Mucosa of gallbladder (tissue), 1 donor: ENCODE data around the gene LEP. TPM values are rescaled to one million over a fixed set of nuclear protein-coding genes. Genes with fewer than 3 reads are reported as not detected.

ENCODE experiments used
- DNase-seq: peaks from one replicate; pipeline ENCODE4 v3.0.0-alpha.2; 2020; ENCODE audit warnings: low spot score
- total RNA-seq: library from RNA; stranded (reverse); gene quantifications from one replicate; pipeline ENCODE4 v1.2.1, GENCODE V29; 2021
- donor health status: DM: no; HTN: no; CAD: no.

Gene LEP
- total RNA-seq, 1 donor from 2014 or later, result not detected

DNA sequence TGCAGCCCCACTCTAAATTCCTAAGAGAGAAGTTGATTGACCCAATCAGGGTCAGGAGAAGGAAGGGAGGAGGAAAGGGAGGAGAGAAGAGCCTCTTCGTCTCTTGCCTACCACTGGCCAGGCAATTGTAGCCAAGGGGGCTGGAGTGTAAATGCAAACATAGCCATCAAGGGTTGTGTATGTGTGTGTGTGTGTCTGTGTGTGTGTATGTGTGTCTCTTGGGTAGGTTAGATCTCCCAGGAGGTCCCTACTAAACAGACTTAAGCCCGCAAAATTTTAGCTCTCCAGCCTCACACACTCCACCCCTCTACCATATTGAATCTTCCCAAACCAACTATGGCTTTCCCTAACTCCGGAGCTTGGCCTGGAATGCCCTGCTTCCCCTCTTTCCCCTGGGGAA, 3.8 kb downstream of the LEP start:
- no peak for DNase-seq

DNA sequence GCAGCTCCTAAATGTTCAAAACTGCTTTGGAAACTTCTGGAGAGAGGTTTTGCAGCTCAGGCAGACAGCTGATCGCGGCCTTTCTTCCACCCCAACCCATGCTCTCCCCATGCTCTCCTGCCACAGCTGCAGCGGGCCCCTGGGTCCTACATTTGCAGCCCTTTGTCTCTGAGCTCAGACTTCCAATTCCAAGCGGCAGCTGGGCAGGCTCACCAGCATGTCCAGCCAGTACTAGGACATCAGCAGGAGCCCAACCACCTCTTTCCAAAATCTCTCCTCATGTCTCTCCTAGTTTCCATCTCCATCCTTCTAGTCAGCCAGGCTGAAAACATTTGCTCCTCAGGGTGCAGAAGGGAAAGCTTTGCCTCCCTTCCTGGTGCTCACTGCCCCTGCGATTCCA, 6.0 kb downstream of the LEP start:
- no peak for DNase-seq

DNA sequence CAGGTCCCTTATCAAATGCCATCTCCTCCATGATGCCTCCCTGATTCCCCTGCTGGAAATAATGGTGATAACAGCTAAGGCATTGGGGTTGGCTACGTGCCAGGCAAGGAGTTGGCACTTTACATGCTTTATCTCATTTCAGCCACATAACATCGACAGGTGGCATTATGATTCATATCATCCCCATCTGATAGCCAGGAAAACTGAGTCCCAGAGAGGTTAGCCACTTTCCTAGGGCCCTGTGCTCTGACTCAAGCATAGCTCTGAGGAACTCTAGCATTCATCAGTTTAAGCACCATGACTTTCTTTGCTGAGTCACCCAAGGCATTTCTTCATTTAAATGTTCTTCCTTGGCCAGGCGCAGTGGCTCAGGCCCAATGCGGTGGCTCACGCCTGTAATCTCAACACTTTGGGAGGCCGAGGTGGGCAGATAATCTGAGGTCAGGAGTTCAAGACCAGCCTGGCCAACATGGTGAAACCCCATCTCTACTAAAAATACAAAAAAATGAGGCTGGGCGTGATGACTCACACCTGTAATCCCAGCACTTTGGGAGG, 6.6 kb downstream of the LEP start:
- no peak for DNase-seq

DNA sequence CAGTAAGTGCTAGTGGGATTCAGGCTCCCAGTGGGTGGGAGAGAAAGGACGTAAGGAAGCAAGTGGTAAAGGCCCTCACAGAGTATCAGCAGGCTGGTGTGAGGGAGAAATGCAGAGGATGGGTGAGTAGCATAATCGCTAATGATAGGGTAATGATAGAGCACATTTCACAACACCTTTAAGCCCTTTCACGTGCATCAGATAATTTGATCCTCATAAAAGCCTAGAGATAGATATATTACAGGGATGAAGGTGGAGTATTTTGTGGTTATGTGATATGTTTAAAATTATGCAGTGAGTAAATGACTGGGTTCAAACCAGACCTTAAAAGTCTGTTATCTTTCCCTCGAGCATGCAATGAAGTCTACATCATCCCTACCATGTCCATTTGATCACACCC, 10.3 kb downstream of the LEP start:
- DNase-seq, result no peak

DNA sequence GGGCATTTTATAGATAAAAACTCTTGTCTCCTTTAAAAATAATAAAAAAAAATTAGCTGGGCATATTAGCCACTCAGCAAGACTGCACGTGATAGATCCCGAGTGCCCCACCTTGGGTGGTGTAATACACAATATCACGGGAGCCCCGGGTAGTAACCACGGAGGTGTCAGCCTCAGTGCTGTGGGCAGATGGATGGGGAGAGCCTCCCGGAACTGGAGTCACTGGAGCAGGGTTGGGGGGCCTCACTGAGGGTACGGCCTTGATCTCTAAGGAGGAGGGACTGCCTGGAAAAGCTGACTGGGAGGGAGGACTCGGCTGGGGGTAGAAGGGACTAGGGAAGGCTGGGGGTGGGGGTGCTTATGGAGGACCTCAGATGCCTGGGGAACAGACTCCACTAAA, 12.6 kb downstream of the LEP start:
- DNase-seq, result no peak

DNA sequence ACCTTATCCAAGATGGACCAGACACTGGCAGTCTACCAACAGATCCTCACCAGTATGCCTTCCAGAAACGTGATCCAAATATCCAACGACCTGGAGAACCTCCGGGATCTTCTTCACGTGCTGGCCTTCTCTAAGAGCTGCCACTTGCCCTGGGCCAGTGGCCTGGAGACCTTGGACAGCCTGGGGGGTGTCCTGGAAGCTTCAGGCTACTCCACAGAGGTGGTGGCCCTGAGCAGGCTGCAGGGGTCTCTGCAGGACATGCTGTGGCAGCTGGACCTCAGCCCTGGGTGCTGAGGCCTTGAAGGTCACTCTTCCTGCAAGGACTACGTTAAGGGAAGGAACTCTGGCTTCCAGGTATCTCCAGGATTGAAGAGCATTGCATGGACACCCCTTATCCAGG, 13.4 kb downstream of the LEP start:
- DNase-seq, result no peak

DNA sequence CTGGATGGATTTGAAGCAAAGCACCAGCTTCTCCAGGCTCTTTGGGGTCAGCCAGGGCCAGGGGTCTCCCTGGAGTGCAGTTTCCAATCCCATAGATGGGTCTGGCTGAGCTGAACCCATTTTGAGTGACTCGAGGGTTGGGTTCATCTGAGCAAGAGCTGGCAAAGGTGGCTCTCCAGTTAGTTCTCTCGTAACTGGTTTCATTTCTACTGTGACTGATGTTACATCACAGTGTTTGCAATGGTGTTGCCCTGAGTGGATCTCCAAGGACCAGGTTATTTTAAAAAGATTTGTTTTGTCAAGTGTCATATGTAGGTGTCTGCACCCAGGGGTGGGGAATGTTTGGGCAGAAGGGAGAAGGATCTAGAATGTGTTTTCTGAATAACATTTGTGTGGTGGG, 14.2 kb downstream of the LEP start:
- no peak for DNase-seq

DNA sequence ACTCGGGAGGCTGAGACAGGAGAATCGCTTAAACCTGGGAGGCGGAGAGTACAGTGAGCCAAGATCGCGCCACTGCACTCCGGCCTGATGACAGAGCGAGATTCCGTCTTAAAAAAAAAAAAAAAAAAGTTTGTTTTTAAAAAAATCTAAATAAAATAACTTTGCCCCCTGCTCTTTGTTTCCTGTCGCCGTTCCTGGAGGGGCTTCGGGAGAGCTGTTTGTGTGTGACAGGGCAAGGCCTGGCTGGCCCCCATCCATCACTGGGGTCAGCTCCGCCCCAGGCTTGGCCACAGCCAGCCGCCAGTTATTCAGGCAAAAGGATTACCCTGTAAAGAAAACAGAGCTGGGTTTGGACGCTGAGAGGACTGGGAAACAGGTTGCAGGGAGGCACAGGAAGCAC, 16.4 kb downstream of the LEP start:
- no peak for DNase-seq

DNA sequence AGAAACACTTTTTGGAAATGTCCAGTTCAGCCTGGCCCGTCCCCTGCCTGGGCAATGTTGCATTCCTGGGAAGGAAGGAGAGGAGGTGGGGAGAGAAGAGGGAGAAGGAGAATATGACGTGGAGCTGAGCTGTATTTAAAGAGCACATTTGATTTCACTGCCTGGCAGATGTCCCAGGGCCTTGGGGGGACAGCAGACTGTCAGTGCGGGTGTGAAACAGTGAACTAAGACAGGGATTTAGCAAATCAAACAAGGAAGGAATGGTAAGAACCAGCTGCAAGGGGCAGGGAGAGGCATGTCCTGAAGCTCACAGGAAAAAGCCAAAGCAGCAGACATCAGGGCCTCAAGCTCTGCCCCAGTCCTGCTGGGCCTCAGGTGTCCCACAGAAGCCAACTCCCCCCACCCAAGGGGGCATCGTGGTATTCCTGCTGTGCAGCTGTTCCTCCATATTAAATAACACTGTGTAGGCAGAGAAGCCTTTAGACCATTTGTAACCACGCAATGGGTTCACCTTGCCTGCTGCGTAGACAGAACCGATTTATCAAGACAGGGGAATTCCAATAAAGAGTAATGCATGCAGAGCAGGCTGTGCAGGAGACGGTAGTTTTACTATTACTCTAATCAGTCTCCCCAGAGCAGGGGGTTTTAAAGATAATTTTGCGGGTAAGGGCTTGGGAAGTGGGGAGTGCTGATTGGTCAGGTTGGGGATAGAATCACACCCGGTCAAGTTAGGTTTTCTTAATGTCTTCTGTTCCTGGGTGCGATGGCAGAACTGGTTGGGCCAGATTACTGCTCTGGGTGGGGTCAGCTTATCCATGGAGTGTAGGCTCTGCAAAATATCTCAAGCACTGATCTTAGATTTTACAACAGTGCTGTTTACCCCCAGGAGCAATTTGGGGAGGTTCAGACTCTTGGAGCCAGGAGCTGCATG, 18.3 kb downstream of the LEP start:
- DNase-seq, result peak; percentile 69

DNA sequence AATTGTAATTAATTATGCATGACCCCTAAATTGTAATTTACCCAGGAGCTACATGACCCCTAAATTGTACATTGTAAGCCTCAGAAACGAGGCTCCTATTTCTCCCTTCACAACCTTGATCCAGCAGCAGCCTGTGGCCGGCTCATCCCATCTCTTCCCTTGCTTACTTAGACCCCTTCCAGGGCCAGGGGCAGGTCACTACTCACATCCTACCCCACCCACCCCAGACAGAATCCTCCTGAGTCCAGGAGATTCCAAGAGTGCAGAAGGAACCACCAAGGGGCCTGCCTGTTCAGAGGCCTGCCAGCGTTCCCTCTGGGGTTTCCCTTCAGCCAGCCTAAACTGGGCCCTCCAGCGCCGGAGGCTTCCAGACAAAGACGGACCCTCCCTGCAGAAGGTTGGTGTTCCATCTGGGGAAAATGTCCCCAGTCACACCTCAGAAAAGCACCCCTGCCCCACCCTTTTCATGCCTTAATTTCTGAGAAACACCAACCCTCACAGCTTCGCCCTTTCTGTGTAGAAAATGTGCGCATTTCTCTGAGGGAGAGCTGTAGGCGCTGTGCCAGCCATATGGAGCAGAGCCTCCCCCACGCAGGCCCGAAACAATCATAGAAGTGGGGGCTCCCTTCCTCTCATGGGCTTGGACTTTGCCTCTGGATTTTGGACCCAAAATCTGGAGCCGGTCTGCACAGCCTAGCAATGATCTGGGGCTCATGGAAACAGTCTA, 19.2 kb downstream of the LEP start:
- no peak for DNase-seq

DNA sequence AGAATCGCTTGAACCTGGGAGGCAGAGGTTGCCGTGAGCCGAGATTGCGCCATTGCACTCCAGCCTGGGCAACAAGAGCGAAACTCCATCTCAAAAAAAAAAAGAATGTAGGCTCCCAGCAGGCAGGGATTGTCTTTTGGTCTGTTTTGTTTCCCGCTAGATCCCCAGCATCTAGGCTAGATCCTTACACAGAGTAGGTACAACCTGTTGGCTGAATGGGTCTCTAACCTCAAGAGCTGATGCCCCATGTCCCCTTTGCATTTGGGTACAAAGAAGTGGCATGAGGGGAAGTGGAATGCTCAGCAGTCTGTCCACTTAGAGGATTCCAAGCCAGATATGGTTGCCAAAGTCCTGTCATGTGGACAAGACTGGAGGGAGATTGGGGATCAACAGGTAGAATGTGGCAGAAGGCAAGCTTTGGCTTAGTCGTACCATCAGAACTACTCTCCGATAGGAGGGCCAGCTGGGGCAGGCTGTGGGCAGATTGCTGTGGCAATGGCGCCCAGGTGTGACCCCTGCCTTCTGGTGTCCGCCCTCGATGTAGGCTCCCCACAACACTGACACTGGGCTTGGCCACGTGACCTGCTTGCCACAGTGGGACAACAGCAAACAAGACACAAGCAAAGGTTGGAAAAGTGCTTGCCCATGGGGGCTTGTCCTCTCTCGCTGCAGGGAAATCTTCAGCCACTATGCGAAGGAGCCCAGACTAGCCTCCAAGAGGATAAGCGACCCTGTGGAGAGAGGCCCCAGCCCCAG, 21.4 kb downstream of the LEP start:
- DNase-seq, result no peak

DNA sequence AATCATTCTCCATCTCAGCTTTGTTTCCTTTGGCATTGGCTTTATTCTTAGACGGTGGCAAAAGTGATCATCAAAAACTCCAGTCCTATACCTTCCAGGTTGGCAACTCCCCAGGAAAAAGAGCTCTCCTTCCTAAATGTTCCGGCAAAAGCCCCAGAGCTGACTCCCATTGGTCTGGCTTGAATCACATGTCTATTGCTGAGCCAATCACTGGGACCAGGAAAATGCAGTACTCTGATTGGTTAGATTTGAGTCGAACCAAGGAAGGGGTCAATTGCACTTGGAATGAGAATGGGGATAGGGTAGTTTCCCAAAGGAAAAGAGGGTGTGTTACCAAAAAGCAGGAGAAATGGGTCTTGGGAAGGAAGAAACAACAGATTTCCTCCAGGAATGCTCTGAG, 22.3 kb downstream of the LEP start:
- DNase-seq, result no peak

DNA sequence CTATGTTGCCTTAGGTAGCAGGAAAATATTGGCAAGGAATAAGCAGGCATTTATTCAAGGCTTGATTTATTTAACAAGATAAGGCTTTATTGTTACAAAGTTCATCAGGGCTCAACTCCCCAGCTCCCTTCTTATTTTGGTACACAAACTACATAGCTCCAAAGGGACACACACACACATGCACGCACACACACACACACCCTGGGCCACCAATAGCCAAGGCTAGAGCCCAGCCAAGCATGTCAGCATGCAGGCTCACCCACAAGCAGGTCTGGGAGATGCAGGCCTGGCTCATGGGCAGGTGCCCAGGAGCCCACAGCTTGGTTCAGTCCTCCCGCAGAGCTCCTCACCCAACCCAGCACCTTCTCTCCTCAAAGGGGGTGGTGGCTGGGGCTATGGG, 23.4 kb downstream of the LEP start:
- no peak for DNase-seq

DNA sequence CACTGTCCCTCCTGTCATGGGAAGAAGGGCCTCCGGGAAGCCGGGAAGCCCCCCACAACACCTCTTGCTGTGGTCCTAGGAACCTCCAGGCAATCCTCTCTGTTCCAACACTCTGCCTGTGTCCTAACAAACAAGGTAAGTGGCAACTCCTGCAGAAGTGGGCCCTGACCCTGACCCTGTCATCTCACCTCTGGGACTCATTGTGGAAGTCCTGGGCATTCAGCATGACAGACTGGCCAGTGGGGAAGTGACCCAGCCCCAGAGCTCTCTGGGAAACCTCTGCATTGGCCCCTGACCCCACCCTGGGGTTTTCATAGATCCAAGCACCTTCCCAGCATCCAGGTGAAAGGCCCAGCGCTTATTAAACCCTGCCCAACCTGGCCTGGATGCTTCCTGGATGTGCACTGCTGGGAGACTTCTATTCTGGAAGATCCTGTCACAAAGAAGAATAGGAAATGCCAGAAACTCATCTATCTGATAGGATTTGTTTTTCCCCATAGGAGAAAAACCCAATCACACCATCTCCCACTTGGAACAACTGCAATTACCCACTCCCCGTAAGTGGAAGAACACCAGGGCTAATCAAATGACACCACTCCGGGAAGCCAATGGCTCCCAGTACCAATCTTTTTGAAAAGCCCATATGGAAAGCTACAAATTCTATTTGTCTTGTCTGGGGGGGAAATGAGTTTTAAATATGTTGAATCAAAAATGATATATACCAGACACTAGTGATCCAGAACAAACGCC, 24.3 kb downstream of the LEP start:
- no peak for DNase-seq

DNA sequence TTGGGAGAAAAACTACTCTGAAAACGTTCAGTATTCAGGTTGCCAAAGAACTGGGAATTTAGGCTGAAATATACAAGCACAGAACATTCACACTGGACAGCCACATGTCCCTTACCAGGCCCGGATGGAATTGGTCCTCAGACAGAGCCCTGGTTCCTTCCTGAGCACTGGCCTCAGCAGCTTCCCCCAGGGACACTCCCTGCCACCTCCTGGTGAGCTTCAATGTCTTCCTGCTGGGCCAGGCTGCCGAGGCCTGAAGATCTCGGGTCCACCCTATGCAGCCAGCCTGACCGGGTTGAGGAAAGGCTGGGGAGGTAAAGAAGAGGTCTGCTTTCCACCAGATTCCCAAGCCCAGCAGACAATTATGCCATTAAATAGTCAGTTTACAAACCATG, 24.8 kb downstream of the LEP start:
- DNase-seq, result no peak

DNA sequence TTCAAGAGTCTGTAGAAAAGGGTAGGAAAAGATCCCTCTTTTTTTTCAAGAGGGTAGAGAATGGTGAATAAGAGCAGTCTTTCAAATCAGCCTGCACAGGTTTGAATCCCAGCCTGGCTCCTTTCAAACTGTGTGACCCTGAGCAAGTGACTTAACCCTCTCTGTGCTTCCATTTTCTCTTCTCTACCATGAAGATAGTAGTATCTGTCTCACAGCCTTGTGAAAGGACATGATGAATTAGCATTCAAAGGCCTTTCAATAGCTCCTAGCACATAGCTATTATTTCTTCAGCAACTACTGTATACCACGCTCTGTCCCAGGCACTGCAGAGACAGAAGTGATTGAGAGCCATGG, 25.4 kb downstream of the LEP start:
- no peak for DNase-seq

DNA sequence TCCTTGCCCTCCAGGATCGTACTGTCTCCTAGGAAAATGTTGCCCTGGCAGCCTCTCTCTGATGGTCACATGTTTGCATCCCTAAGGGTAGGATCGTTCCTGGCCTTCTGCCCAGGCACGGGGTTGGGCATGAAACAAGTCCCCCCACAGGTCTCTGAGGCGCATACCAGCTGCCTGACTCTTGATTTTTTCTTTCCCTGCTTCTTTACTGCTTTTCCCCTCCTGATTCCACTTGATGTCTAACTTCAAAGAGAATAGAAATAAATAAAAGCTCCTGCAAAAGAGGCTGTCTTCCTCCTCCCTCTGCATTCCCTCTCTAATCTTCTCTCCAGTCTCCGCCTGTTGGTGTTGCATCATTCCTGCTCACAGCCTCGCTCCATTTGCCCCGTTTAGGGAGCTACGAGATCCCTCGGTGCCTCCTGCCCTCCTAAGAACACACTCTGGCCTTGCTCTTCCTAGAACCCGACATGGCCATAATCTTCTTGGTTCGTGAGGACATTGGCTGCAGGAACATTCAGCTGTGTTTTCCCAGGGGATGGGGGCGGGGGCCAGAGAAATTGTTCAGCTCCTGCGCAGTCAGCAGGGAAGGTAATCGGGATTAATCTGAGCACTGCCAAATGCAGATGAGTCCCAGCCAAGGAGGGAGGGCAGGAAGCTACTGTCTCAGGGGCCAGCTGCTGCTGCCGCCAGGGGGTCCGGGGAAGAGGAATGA, 26.0 kb downstream of the LEP start:
- peak; percentile 68 for DNase-seq

DNA sequence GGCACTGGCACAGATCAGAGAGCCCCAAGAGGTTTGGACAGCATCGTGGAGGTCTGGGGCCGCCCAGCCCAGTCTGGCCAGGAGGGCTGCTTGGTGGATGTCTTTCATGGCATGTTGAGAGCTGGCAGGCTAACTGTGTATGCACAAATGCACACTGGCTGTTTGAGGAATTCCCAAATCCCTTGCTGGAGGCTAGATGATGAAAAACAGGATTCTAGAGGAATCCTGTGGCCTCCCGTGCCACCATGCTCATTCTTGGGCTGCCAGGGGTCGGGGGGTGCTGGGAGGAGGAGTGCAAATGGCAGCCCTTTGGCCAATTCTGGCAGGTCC, 26.5 kb downstream of the LEP start:
- DNase-seq, result peak; percentile 34

DNA sequence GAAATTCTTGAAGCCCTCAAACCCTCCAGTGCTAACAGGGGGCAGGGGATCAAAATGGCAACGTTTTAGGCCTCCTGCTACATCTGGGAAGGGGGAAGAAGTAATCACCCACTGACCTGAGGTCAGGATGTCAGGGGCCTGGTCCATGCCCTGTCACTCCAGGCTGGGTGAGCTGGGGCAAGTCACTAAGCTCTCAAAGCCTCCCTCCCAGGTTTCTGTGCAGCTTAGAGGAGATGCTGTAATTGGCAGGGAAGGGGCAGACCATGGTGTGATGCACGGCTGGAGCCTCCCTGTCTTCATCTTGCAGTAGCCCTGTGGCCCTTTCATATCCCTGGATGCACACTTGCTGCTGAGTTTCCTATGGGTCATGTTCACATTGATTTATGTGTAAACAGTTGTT, 27.2 kb downstream of the LEP start:
- DNase-seq, result no peak

DNA sequence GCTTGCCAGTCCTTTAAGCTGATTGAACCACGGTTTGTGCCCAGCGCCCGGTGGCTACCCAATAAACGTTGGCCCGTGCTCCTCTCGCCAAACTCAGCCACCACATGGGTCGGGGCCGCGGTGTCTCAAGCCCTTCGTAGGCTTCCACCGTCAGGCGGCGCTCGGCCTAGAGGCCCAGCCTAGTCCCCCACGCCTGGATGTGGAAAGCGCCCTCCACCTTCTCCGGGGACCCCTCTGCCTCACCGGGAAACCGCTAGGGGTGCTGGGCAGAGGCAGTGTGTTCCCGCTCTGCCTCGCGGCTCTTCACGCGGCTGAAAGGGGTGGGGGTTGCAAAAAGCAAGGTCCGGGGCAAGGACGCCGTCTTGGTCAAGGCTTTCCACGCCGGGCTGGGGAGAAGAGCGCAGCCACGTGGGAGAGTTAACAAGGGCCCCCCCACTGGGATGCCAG, 29.8 kb downstream of the LEP start:
- DNase-seq, result no peak

DNA sequence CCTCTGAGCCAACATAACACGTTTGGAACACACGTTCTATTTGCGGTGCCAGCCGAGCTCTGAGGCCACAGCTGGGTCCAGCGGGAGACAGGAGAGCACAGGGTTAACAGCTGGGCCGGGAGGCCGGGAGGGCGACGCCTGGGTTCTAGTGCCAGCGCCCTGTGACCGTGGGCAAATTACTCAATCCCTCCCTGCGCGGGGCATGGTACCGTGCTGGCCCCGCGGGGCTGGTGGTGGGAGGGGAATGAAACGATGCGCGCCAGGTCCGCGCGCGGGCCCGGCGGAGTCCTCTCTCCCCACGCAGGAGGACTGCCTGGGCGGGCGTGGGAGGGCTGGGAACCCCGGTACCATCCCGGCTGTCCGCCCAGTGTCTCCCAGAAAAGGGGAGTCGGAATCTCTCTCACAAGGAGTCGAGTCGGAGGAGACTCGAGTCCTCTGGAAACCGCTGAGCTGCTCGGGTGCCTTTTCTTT, 30.4 kb downstream of the LEP start:
- no peak for DNase-seq
